IPS-20b (cell line): ENCODE measurements around the gene COMT.

Experiments
- H3K27ac ChIP-seq: one replicate; pipeline ENCODE4 v1.5.1; 2013; ENCODE audit warnings: low read length
- H3K27me3 ChIP-seq: 2 replicates; pipeline ENCODE4 v1.6.1; 2013; ENCODE audit warnings: mild to moderate bottlenecking, low read length, inconsistent platforms; ENCODE audit not compliant: insufficient read depth
- H3K36me3 ChIP-seq: 2 replicates; pipeline ENCODE4 v1.6.1; 2013; ENCODE audit warnings: low read depth, mild to moderate bottlenecking, inconsistent platforms, low read length, moderate library complexity; ENCODE audit not compliant: insufficient read depth
- H3K4me1 ChIP-seq: 2 replicates; pipeline ENCODE4 v1.6.1; 2013; ENCODE audit warnings: mild to moderate bottlenecking, control low read depth, inconsistent platforms, low read length, moderate library complexity; ENCODE audit not compliant: insufficient read depth
- H3K4me3 ChIP-seq: 2 replicates; pipeline ENCODE4 v1.5.1; 2013; ENCODE audit warnings: mild to moderate bottlenecking, low read length, inconsistent platforms
- H3K9ac ChIP-seq: 2 replicates; pipeline ENCODE4 v1.6.1; 2013; ENCODE audit warnings: low read depth, mild to moderate bottlenecking, inconsistent platforms, low read length, moderate library complexity
- H3K9me3 ChIP-seq: 2 replicates; pipeline ENCODE4 v1.6.1; 2013; ENCODE audit warnings: mild to moderate bottlenecking, low read depth, low read length, inconsistent platforms; ENCODE audit not compliant: insufficient read depth

The COMT gene

DNA sequence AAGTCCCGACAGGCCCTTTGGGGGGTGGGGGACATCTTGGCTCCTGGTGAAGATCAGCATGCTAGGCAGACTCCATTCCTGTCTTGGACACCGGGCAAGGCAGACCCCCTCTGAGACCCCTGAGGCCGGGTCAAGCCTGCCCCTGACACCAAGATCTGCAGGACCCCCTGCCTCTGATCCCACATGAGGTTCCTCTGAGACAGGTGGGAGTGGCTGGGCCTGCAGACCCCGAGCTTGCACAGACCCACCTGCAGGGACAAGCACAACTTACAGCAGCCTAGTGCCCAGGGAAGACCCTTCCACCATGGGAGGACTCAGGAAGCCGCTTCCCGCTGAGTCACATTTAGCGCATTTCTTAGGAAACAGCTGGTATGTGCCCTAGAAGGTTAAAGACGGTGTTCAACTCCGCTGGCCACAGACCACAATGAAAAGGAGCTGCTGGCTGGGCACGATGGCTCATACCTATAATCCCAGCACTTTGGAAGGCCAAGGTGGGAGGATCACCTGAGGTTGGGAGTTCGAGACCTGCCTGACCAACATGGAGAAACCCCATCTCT lies 59.6 kb downstream of the COMT start:
- Histone ChIP-seq H3K9me3 (peaks cover 14% of the 10 kb centered on the region), H3K4me1 (peaks cover 18% of the 10 kb centered on the region), H3K9ac (no peak overlapping the region)

DNA sequence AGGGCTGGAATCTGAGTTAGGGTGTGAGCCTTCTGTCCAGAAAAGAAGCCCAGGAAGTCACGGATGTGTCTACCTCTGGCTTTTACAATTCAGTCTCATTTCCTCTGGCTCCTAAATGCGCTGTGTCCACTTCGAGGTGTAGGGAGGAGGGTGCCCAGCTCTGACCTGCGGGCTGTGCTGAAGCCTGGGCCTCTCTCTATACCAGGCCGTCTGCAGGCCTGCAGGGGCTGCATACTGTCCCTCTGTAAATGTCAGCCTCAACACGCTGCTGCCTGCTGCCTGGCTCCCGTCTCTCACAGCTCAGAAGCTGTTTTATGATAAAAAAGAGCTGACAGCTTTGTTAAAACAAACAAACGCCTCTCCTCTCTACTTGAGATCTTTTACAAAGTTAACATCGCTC lies 60.6 kb downstream of the COMT start:
- no peak overlapping the region for H3K9ac ChIP-seq
- no peak overlapping the region for H3K27ac ChIP-seq
- H3K9me3 ChIP-seq, result peaks cover 14% of the 10 kb centered on the region
- H3K27me3 ChIP-seq, result no peaks in the 10 kb centered on the region
- H3K36me3 ChIP-seq, result no peaks in the 10 kb centered on the region
- H3K4me3 ChIP-seq, result no peak overlapping the region
- H3K4me1 ChIP-seq, result peaks cover 18% of the 10 kb centered on the region

More for the DNA sequence above, 59.6 kb downstream of the COMT start:
- Histone ChIP-seq H3K4me3 (no peak overlapping the region), H3K36me3 (no peaks in the 10 kb centered on the region), H3K27ac (no peak overlapping the region), H3K27me3 (no peaks in the 10 kb centered on the region)

DNA sequence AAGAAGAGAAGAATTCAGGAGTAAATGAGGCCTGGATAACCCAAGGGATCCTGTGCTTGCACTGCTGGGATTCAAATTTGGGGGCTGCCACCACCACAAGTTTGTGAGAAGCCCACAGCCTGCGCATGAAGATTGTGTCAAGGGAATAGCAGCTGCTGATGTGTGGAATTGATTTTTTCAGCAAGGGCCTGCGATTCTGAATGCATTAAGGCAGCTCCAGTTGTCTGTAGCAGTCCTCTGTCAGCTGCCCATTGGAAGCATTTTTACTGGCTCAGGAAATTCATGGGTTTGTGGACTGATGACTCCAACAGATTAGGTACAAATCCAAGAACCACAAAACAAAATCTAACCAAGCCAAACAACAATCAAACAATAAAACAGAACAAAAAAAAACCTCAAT lies 61.1 kb downstream of the COMT start:
- H3K27me3 ChIP-seq, result no peaks in the 10 kb centered on the region
- H3K9me3 ChIP-seq, result peaks cover 14% of the 10 kb centered on the region
- no peak overlapping the region for H3K4me3 ChIP-seq
- no peak overlapping the region for H3K27ac ChIP-seq
- peaks cover 18% of the 10 kb centered on the region for H3K4me1 ChIP-seq
- H3K9ac ChIP-seq, result no peak overlapping the region
- H3K36me3 ChIP-seq, result no peaks in the 10 kb centered on the region

DNA sequence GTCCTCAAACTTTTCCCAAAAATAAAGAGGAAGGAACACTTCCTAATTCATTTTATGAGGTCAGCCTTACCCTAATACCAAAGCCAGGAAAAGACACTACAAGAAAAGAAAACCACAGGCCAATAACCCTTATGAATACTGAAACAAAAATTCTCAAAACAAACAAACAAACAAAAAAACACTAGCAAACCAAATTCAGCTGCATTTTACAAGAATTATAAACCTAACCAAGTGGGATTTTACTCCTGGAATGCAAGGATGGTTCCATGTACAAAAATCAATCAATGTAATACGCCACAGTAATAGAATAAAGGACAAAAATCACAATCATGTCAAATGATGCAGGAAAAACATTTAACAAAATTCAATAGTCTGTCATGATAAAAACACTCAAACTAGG lies 61.7 kb downstream of the COMT start:
- Histone ChIP-seq H3K27ac (no peak overlapping the region), H3K4me3 (no peak overlapping the region), H3K4me1 (peaks cover 16% of the 10 kb centered on the region), H3K9ac (no peak overlapping the region), H3K9me3 (peaks cover 14% of the 10 kb centered on the region), H3K36me3 (no peaks in the 10 kb centered on the region), H3K27me3 (no peaks in the 10 kb centered on the region)

DNA sequence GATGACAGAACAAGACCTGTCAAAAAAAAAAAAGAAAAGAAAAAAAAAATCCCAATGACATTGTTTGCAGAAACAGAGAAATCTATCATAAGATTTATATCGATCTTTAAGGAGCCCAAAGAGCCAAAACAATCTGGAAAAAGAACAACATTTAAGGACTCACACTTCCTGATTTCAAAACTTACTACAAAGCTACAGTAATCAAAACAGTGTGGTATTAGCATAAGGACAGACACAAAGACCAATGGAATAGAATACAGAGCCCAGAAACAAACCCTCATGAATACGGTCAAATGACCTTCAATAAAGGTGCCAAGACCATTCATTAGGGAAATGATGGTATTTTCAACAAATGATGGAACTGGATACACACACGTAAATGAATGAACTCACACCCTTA lies 62.9 kb downstream of the COMT start:
- H3K27ac ChIP-seq, result no peak overlapping the region
- no peaks in the 10 kb centered on the region for H3K27me3 ChIP-seq
- no peaks in the 10 kb centered on the region for H3K36me3 ChIP-seq
- H3K9ac ChIP-seq, result no peak overlapping the region
- H3K4me1 ChIP-seq, result peaks cover 10% of the 10 kb centered on the region
- no peak overlapping the region for H3K4me3 ChIP-seq
- H3K9me3 ChIP-seq, result peaks cover 14% of the 10 kb centered on the region

DNA sequence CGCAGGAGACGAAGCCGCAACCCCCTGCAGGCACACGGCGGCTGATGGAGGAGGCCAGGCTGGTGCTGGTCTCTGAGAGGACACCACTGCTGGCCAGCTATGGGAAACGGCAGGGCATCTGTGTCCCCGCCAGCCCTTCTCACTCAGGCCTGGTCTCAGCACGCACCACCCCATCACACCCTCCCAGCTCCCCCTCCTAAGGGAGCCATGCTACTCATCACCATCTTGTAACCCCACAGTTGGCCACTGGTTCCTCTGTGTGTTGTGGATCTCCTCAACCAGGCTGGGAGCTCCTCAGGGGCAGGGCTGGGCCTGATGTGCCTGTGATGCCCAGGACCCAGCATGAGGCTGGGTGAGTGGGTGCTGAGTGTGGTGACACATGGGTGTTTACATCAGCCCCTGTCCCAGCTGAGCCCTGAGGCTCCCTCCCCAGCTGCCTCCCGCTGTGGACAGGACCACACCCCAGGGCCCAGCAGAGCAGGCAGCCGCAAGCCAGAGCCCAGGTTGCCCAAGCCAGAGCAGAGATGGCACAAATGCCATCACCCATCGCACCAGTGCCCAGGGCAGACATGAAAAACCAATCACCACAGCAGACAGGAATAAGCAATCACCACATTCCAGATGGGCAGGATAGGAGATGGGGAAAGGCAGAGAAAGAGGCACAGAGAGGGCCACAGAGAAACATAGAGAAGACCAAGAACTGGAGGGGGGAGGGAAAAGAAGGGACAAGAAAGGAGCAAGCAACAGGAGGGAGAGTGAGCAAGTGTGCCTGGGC lies 66.8 kb downstream of the COMT start:
- no peaks in the 10 kb centered on the region for H3K27me3 ChIP-seq
- H3K4me1 ChIP-seq, result no peaks in the 10 kb centered on the region
- peaks cover 12% of the 10 kb centered on the region for H3K9me3 ChIP-seq
- H3K9ac ChIP-seq, result no peak overlapping the region
- H3K4me3 ChIP-seq, result no peak overlapping the region
- no peaks in the 10 kb centered on the region for H3K36me3 ChIP-seq
- no peak overlapping the region for H3K27ac ChIP-seq

DNA sequence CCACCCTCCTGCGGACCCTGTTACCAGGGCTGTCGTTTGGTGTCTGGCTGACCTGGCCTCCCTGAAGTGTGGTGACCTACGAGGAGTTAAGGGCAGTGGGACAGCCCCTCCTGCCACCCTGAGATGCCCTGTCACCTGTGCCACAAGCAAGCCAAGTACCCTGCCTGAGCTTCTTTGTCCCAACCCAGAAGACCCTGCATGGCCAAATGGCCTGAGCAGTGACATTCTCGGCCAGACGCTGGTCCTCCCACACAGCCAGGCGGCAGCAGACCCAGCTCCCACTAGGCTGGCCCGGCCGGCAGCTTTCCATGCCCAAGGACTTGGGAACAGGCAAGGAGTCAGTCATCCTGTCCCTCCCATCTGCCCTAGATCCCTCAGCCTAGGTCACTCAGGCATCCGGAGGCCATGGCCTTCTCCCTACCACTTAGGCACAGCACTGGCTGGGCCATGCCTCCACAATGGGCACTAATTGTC lies 67.5 kb downstream of the COMT start:
- Histone ChIP-seq H3K4me3 (no peak overlapping the region), H3K27ac (no peak overlapping the region), H3K9ac (no peak overlapping the region), H3K9me3 (peaks cover 8% of the 10 kb centered on the region), H3K4me1 (no peaks in the 10 kb centered on the region), H3K27me3 (no peaks in the 10 kb centered on the region), H3K36me3 (no peaks in the 10 kb centered on the region)

DNA sequence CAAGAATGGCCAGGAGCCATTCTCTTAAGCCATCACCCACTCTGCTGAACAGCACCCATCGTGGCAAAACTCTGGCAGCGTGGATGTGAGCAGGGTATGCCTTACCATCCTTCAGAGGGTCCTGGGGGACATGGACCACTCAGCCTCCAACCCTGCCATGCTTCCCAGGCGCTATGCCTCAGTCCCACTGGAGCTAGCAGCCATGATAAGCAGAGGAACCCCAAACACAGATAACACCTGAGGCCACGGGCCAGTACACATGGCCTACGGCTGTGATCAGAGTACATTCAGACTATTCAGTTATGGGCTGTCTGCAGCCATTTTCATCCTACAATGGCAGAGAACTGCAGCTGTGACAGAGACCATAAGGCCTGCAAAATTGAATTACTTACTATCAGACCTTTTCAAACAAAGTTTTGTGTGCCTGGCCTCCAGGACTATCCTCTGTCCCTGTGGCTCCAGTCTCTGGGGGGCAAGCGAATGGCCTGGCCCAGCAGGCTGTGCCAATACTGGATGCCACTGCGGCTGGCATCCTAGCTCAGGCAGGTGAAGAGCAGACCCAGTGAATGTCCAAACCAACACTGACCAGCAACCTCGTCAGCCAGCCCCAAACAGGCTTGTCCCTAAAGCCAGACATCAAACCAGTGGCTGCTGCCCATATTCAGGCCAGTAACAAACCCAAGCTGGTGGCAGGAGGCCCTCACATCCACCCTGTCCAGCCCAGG lies 68.2 kb downstream of the COMT start:
- Histone ChIP-seq H3K36me3 (no peaks in the 10 kb centered on the region), H3K27me3 (peaks cover 4% of the 10 kb centered on the region), H3K4me3 (no peak overlapping the region), H3K4me1 (no peaks in the 10 kb centered on the region), H3K9me3 (peaks cover 1% of the 10 kb centered on the region), H3K27ac (no peak overlapping the region), H3K9ac (no peak overlapping the region)

DNA sequence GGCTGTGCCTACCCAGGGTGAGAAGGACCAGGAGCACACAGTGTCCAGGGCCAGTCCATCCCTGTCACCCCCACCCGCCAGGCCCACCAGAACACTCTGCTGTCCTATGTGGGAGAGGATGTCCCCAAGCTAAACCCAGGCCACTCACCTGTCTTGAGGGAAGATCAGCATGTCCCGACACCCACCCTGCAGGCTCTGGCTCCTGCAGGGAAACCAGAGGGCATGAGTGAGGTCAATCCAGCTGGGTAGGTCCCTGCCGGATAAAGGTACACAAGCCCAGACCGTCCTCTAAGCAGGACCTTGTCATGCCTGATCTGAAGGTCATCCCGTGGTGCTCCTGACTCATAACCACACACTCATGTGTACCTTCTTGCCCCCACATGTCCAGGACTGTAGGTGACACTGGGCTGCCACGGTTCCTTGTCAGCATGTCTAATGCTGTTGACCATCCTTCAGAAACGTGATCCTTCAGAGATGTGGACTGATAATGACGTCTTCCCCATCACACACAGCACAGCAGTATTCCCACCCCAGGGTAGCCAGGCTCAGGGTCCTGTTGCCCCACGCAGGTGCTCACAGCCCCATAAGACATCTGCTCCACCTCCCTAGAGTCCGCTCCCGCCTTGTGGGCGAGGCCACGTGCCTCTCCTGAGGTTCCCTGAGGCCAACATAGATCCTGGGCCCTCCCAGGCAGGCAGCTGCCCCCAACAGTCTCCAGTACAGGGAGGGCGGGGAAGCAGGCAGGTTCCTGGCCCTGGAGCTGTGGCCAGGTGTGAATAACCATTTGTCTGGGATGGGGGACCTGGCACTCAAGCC lies 68.9 kb downstream of the COMT start:
- H3K9me3 ChIP-seq, result no peaks in the 10 kb centered on the region

DNA sequence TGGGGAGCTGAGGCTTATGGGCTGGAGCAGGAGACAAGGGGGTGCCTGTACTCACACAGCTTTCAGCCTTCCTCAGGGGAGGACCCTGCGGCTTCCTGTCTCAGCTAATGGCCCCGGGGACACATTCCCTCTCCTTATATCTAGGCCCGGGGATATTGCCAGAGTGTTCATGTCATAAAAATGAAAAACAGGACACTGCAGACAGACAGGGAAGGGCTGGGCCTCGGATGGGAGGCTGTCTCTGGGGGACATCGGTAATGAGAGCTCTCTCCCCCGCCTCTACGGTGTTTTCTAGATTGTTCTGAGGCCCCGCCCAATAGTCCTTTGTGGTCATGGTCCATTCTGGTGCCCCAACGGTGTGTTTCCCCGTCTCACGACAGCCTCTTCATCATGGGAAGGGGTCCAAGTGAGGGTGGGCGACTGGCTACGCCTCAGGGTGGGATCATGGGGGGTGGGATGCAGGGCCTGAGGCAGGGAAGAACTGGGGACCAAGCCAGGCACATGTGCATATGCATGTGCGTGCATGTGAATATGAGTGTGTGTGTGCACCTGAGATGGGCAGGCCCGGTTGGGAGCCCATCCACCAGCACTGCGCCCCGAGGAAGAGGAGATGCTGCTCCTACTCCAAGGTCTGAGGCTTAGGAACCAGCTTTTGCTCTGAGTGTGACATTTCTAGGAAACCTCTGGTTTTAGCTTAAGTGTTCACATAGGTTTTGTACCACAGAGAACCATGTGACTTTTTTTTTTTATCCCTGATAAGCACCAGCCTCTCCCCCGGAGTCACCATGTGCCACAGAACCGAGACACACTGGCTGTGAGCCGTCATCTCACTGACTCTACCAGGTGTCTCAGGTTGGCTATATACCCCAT lies 69.8 kb downstream of the COMT start:
- peaks cover 20% of the 10 kb centered on the region for H3K27me3 ChIP-seq
- H3K27ac ChIP-seq, result no peak overlapping the region
- H3K4me3 ChIP-seq, result no peak overlapping the region
- no peaks in the 10 kb centered on the region for H3K4me1 ChIP-seq
- H3K9ac ChIP-seq, result no peak overlapping the region
- H3K9me3 ChIP-seq, result no peaks in the 10 kb centered on the region
- H3K36me3 ChIP-seq, result no peaks in the 10 kb centered on the region

More for the DNA sequence above, 68.9 kb downstream of the COMT start:
- Histone ChIP-seq H3K9ac (no peak overlapping the region), H3K4me3 (no peak overlapping the region), H3K27ac (no peak overlapping the region), H3K36me3 (no peaks in the 10 kb centered on the region), H3K27me3 (peaks cover 12% of the 10 kb centered on the region), H3K4me1 (no peaks in the 10 kb centered on the region)
